Measurements from ENCODE around the gene PRCC.
"Not testable (repeated sequence)": the region's sequence is repeated elsewhere in the genome, so short reads cannot be mapped to it uniquely, and the experiment has no call there.

Gene PRCC

DNA sequence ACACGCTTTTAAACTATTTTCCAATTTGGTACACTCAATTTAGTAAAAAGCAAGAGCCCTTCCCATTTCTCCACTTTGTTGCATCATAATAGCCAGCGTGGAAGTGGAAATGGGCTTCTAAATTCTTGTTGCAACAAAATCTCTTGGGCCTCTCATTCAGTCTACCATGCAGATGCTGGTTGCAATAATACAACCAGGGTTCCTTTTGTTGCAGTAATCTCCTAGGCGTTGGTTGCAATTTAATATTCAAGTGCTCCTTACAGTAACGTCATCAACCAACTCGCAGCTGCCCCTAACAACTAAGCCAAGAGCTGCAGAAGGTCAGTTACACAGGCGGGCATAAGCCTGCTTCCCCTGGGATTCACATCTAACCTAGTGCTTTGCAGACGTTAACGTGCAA lies 13.1 kb upstream of the PRCC start:
- peak overlapping the region in 1 of 3 experiments; percentile 60 for H3K27ac Mint-ChIP-seq
- H3K4me1 Mint-ChIP-seq, result peaks cover 41% of the 10 kb centered on the region
- H3K27me3 Mint-ChIP-seq (ENCODE audit: low read depth), result no peaks in the 10 kb centered on the region
- H3K9me3 Mint-ChIP-seq, result no peaks in the 10 kb centered on the region
- H3K4me3 Mint-ChIP-seq, result peak overlapping the region; percentile 57 to 96 (median 78)
- TF ChIP-seq, protein P1, sequence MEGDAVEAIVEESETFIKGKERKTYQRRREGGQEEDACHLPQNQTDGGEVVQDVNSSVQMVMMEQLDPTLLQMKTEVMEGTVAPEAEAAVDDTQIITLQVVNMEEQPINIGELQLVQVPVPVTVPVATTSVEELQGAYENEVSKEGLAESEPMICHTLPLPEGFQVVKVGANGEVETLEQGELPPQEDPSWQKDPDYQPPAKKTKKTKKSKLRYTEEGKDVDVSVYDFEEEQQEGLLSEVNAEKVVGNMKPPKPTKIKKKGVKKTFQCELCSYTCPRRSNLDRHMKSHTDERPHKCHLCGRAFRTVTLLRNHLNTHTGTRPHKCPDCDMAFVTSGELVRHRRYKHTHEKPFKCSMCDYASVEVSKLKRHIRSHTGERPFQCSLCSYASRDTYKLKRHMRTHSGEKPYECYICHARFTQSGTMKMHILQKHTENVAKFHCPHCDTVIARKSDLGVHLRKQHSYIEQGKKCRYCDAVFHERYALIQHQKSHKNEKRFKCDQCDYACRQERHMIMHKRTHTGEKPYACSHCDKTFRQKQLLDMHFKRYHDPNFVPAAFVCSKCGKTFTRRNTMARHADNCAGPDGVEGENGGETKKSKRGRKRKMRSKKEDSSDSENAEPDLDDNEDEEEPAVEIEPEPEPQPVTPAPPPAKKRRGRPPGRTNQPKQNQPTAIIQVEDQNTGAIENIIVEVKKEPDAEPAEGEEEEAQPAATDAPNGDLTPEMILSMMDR (IDR thresholded peaks at IDR 0.05; ENCODE audit: unreplicated experiment in 3 of 3), result no peak
- peaks cover 2% of the 10 kb centered on the region for H3K36me3 Mint-ChIP-seq (ENCODE audit: low read depth)

DNA sequence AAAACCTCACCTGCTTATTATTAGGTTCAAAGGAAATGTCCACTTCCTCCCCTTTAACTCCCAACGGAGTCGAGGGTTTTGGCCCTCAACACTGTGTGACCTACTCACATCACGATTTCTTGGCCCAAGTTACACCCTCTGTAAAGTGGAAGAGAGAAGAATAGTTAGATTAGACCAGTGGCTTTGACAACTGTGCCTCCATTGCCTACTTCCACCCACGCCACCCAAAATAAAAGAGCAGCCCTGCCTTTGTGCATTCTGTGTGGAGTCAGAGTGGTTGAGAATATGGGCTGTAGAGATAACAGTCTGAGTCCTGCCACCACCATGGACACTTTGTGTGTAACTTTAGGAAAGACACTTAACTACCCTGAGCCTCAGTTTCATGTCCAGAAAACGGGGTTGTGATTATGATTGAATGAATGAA lies 11.8 kb upstream of the PRCC start:
- Mint-ChIP-seq H3K27me3 (ENCODE audit: low read depth) (no peaks in the 10 kb centered on the region), H3K9me3 (no peaks in the 10 kb centered on the region), H3K27ac (peak overlapping the region in 1 of 3 experiments; percentile 37), H3K4me3 (peak overlapping the region in 1 of 3 experiments; percentile 41), H3K36me3 (ENCODE audit: low read depth) (peaks cover 4% of the 10 kb centered on the region), H3K4me1 (peaks cover 31% of the 10 kb centered on the region)
- TF ChIP-seq, protein P1 (IDR thresholded peaks at IDR 0.05; ENCODE audit: unreplicated experiment in 3 of 3), result no peak

DNA sequence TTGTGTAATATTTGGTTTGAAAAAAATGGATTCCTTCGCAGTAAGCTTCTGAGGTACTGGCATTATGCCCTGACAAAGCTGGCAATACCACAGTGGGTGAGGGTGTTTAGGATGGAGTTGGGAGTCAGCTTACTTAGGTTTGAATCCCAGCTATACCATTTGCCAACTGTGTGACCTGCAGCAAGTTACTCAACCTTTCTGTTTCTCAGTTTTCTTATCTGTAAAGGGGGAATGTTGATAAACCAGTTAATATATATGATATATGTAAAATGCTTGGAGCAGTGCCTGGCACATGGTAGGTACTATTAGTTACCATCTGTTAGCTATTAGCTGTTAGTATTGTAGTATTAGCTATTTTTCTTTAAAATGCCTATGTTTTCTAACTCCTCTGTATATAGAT lies 11.0 kb upstream of the PRCC start:
- H3K9me3 Mint-ChIP-seq, result no peaks in the 10 kb centered on the region

DNA sequence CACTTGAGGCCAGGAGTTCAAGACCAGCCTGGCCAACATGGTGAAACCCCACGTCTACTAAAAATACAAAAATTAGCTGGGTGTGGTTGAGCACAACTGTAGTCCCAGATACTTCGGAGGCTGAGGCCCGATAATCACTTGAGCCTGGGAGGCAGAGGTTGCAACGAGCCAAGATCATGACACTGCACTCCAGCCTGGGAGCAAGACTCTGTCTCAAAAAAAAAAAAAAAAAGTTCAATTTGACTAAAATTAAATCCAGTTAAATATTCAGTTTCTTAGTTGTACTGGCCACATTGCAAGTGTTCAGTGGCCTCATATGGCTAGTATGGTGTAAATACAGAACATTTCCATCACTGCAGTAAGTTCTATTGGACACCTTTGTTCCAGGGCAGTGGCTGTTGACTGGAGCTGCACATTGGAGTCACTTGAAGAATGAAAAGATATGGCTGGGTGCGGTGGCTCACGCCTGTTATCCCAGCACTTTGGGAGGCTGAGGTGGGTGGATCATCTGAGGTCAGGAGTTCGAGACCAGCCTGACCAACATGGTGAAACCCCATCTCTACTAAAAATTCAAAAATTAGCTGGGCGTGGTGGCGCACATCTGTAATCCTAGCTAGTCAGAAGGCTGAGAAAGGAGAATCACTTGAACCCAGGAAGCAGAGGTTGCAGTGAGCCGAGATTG lies 9.6 kb upstream of the PRCC start:
- H3K4me3 Mint-ChIP-seq; H3K36me3 Mint-ChIP-seq (ENCODE audit: low read depth); H3K9me3 Mint-ChIP-seq; H3K27me3 Mint-ChIP-seq (ENCODE audit: low read depth); H3K27ac Mint-ChIP-seq: not testable (repeated sequence)
- H3K4me1 Mint-ChIP-seq, result peaks cover 22% of the 10 kb centered on the region

More for the DNA sequence above, 11.0 kb upstream of the PRCC start:
- Mint-ChIP-seq H3K4me3 (no peak overlapping the region), H3K27me3 (ENCODE audit: low read depth) (no peaks in the 10 kb centered on the region), H3K27ac (no peak overlapping the region), H3K36me3 (ENCODE audit: low read depth) (peaks cover 4% of the 10 kb centered on the region), H3K4me1 (peaks cover 29% of the 10 kb centered on the region)
- TF ChIP-seq, protein P1 (IDR thresholded peaks at IDR 0.05; ENCODE audit: unreplicated experiment in 3 of 3), result no peak

DNA sequence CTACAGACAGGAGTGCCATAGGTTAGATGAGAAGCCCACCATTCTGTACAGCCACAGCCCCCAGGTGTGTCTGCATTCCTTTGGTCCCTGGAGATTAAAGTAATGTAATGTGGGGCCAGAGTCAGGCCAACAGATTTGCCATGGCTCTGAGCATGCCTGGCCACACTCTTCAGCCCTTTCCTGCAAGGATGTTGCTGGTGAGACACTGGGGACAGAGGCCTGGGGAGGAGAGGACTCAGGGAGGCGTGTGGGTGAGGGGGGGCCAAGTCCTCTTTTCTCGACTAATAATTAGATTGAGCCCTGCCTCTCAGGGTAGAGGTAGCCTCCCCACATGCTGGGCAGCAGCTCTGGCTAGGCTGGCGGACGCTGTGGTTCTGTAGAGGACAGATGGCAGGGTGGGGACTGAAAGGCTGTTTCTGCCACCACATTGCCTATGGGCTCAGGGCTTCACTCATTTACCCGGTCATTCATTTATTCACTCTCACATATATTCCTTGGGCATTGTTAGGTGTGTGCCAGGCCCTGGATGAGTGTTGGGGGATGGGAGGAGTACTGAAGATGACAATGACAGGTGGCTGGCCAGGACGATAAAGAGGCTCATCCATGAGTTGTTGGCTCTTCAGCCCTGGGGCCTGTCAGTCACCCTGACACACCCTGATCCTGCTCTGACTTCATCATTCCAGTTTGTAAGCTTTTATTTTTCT lies 7.1 kb upstream of the PRCC start:
- TF ChIP-seq, protein P1 (IDR thresholded peaks at IDR 0.05; ENCODE audit: unreplicated experiment in 3 of 3), result no peak
- peak overlapping the region in 2 of 3 experiments; percentile 20 to 30 for H3K27ac Mint-ChIP-seq
- no peaks in the 10 kb centered on the region for H3K9me3 Mint-ChIP-seq
- no peaks in the 10 kb centered on the region for H3K27me3 Mint-ChIP-seq (ENCODE audit: low read depth)
- H3K4me3 Mint-ChIP-seq, result no peak overlapping the region
- peaks cover 4% of the 10 kb centered on the region for H3K36me3 Mint-ChIP-seq (ENCODE audit: low read depth)
- peaks cover 8% of the 10 kb centered on the region for H3K4me1 Mint-ChIP-seq

DNA sequence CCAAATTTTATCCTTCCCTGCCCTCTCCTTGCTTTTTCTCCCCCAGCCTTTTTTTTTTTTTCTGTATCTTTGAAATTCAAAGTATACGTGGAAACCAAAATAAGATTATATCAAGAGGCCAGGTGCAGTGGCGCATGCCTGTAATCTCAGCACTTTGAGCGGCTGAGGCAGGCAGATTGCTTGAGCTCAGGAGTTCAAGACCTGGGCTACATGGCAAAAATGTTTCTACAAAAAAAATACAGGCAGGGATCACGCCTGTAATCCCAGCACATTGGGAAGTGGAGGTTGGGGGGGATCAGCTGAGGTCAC lies 6.6 kb upstream of the PRCC start:
- H3K4me3 Mint-ChIP-seq, result no peak overlapping the region

DNA sequence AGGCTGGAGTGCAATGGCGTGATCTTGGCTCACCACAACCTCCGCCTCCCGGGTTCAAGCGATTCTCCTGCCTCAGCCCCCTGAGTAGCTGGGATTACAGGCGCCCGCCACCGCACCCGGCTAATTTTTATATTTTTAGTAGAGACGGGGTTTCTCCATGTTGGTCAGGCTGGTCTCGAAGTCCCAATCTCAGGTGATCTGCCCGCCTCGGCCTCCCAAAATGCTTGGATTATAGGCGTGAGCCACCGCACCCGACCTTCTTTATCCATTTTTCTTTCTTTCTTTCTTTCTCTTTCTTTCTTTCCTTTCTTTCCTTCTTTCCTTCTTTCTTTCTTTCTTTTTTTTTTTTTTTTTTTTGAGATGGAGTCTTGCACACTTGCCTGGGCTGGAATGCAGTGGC lies 2.2 kb upstream of the PRCC start:
- not testable (repeated sequence) for H3K27ac Mint-ChIP-seq; H3K27me3 Mint-ChIP-seq (ENCODE audit: low read depth); H3K4me3 Mint-ChIP-seq; H3K9me3 Mint-ChIP-seq; H3K36me3 Mint-ChIP-seq (ENCODE audit: low read depth)
- peaks cover 26% of the 10 kb centered on the region for H3K4me1 Mint-ChIP-seq

More for the DNA sequence above, 6.6 kb upstream of the PRCC start:
- TF ChIP-seq, protein P1 (IDR thresholded peaks at IDR 0.05; ENCODE audit: unreplicated experiment in 3 of 3), result no peak
- no peaks in the 10 kb centered on the region for H3K27me3 Mint-ChIP-seq (ENCODE audit: low read depth)
- H3K27ac Mint-ChIP-seq, result peak overlapping the region in 1 of 3 experiments; percentile 30
- H3K9me3 Mint-ChIP-seq, result no peaks in the 10 kb centered on the region
- H3K36me3 Mint-ChIP-seq (ENCODE audit: low read depth), result peaks cover 4% of the 10 kb centered on the region
- peaks cover 5% of the 10 kb centered on the region for H3K4me1 Mint-ChIP-seq

All from nephron (organoid).